Peyer's patch (tissue), 4 donors: Measurements from ENCODE around the gene PLEKHG2. TPM values are rescaled to one million over a fixed set of nuclear protein-coding genes. Genes with fewer than 3 reads are reported as not detected.

Experiments
- DNase-seq, 3 donors: peaks; one replicate each; pipeline ENCODE4 v3.0.0-alpha.2; 2017 to 2019
- H3K27ac ChIP-seq, 4 donors: fragments of 200-600 bp; sonication (generic); one replicate each; pipeline ENCODE4 v1.5.1; 2016 to 2019
- H3K27me3 ChIP-seq, 2 donors: fragments of 200-600 bp; sonication (generic); one replicate each; pipeline ENCODE4 v1.5.1; 2019
- H3K36me3 ChIP-seq, 3 donors: fragments of 200-600 bp; sonication (generic); one replicate each; pipeline ENCODE4 v1.5.1; 2016 to 2019
- H3K4me1 ChIP-seq, 4 donors: fragments of 200-600 bp; sonication (generic); one replicate each; pipeline ENCODE4 v1.5.1; 2016 to 2019
- H3K4me3 ChIP-seq, 4 donors: fragments of 200-600 bp; sonication (generic); 1 replicate in 3 of 4; 2 replicates in 1 of 4; pipeline ENCODE4 v1.5.1; 2016 to 2019; ENCODE audit warnings: mild to moderate bottlenecking in 1 of 4
- H3K9me3 ChIP-seq, 4 donors: fragments of 200-600 bp; sonication (generic); one replicate each; pipeline ENCODE4 v1.5.1; 2016 to 2019; ENCODE audit warnings: mild to moderate bottlenecking in 1 of 4
- CTCF ChIP-seq, 6 experiments: fragments of 450-650 bp in 4 of 6; fragments of 200-600 bp in 2 of 6; sonication (generic) in 1 of 6; IDR thresholded peaks; one replicate each; pipeline ENCODE4 v1.5.1; 2017 to 2019; ENCODE audit warnings: antibody characterized with exemption in 6 of 6, mild to moderate bottlenecking in 3 of 6, moderate library complexity in 1 of 6
- POLR2A ChIP-seq, 2 donors: fragments of 450-650 bp; IDR thresholded peaks; one replicate each; pipeline ENCODE4 v1.5.1; 2017; ENCODE audit warnings: antibody characterized with exemption in 2 of 2, mild to moderate bottlenecking in 2 of 2, moderate library complexity in 2 of 2
- total RNA-seq, 4 donors: library from RNA; depleted of rRNA; stranded (reverse); fragments of >200 nt; gene quantifications; one replicate each; pipeline ENCODE4 v1.1.0, GENCODE V29; 2016

PLEKHG2 gene
- total RNA-seq, 4 donors from 2014 or later = 7.7 to 42.1 (median 16.1) TPM

- no peaks in the 10 kb centered on the region for H3K27me3 ChIP-seq
- H3K9me3 ChIP-seq = no peaks in the 10 kb centered on the region
- peak within 1 kb of the TSS; percentile 82 to 91 (median 85) for H3K4me3 ChIP-seq
- peaks cover 0 to 27% (median 0%) of the 10 kb centered on the region in 3 donors for H3K36me3 ChIP-seq
- peak; percentile 97 for TF ChIP-seq POLR2A (IDR thresholded peaks at IDR 0.05)
- no peak for TF ChIP-seq CTCF (IDR thresholded peaks at IDR 0.05)
- H3K4me1 ChIP-seq = peaks cover 0 to 36% (median 17%) of the 10 kb centered on the region in 4 donors
- H3K27ac ChIP-seq = peak within 1 kb of the TSS; percentile 79 to 91 (median 88)
- peak; percentile 98 to 99 (median 99) for DNase-seq
These were observed 23.3 kb downstream of the PLEKHG2 start, which contains the start of gene RPS16 for GRCh38 chr19:39435499-39436349. RPS16 (minus strand) TSS chr19:39435949; CDS start chr19:39435895, 54 bp downstream.

- Histone ChIP-seq H3K4me3 (peak overlapping the region; percentile 82 to 91 (median 85)), H3K9me3 (no peaks in the 10 kb centered on the region), H3K36me3 (peaks cover 0 to 27% (median 0%) of the 10 kb centered on the region in 3 donors), H3K27me3 (no peaks in the 10 kb centered on the region), H3K27ac (peak overlapping the region; percentile 79 to 91 (median 88)), H3K4me1 (peaks cover 0 to 33% (median 11%) of the 10 kb centered on the region in 4 donors)
- TF ChIP-seq CTCF (IDR thresholded peaks at IDR 0.05) = no peak
- no peak for DNase-seq
These were observed 23.9 kb downstream of the PLEKHG2 start for GRCh38 chr19:39436350-39436716.

- no peak for DNase-seq
- Histone ChIP-seq H3K4me3 (no peak overlapping the region), H3K27ac (no peak overlapping the region), H3K4me1 (peaks cover 0 to 33% (median 11%) of the 10 kb centered on the region in 4 donors), H3K9me3 (no peaks in the 10 kb centered on the region), H3K36me3 (peaks cover 0 to 10% (median 0%) of the 10 kb centered on the region in 3 donors), H3K27me3 (no peaks in the 10 kb centered on the region)
- TF ChIP-seq POLR2A (IDR thresholded peaks at IDR 0.05) = no peak
- no peak for TF ChIP-seq CTCF (IDR thresholded peaks at IDR 0.05)
These were observed 25.9 kb downstream of the PLEKHG2 start for GRCh38 chr19:39438270-39438934.

GRCh38 chr19:39444598-39445195, 32.2 kb downstream of the PLEKHG2 start:
- Histone ChIP-seq H3K36me3 (no peaks in the 10 kb centered on the region), H3K4me1 (peaks cover 0 to 45% (median 19%) of the 10 kb centered on the region in 4 donors), H3K27me3 (no peaks in the 10 kb centered on the region), H3K4me3 (peak overlapping the region; percentile 86 to 95 (median 90)), H3K9me3 (no peaks in the 10 kb centered on the region), H3K27ac (peak overlapping the region; percentile 86 to 95 (median 90))
- no peak for DNase-seq
- TF ChIP-seq POLR2A (IDR thresholded peaks at IDR 0.05) = no peak
- TF ChIP-seq CTCF (IDR thresholded peaks at IDR 0.05) = no peak
